ENCODE data around the gene TBCE.

TBCE gene

GRCh38 chr1:235411489-235412486, 44.6 kb downstream of the TBCE start:
- no peak for DNase-seq

DNA sequence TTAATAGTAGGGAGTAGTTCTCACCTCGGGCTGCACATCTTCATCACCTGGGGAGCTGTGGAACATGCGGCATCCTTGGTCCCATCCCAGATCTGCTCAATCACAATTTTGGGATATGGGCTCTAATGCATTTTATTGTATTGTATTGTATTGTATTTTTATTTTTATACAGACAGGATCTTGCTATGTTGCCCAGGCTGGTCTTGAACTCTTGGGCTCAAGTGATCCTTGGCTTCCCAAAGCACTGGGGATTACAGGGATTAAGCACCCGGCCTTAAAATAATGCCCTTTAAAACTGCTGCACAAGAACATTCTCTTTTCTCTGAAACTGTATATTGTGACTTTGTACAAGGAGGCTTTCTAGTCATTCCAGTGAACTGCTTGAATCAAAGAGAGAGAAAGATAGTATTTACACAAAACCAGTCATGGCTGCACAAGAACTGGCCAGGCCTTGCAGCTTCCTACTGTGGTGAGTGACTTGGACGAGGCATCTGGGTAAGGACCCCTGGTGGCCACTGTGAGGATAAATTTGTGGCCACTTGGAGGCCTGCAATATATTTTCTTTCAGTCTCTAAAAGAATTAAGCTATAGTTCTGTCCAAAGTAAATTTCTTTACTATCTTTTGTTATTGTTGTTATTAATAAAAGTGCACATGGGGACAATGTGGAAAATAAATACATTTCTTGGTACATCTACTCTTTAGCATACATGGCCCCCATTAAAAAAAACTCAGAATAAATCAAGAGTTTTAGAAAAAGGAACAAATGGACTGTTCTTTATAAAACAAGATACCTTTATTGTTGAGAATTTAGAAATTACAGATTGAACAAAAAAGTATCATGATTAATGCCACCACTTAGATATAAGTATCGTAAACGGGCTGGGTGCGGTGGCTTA, 48.0 kb downstream of the TBCE start:
- DNase-seq = peak; percentile 39

DNA sequence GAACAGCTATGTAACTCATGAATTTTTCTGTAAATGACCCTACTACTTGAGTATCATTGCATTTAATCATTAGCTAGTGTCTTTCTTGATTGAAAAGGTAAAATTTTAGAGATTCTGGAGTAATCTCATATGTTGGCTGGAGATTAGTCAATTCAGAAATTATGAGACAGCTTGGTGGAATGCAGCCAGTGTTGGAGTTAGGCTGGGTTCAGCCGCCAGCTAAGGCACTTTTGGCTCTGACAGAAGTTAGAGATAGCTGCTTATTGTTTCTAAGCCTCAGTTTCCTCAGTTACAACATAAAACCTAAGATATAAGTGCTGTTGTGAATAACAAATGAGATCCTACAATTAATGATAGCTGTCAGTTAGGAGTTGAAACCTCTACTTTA, 49.4 kb downstream of the TBCE start:
- DNase-seq = no peak

DNA sequence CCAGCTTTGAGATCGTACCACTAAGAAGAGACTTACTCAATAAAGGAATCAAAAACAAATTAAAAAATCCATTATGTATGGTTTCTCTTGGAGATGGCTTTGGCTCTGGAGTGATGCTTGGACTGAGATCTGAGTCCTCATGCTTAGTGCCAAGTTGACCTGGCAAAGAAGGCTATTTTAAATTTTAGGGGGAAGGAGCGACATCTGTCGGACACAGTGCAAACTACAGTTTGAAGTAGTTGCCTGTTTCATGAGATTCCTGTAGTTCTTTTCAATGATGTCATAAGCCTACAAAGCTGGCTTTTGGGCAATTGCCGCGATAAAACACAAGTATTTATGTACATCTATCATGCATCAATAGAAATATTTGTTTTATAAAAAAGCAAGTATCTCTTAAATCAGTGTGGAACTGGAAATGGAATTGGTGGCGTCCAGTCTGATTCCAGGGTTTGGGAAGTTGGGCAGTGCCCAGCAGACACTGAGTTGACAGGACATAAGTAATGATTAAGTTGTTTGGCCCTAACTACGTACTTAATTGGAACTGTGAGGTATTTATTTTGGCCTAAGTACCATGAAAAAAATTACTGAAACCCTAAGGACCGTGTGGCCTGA, 50.0 kb downstream of the TBCE start:
- peak; percentile 56 for DNase-seq

- no peak for DNase-seq
Measured at GRCh38 chr1:235421751-235422150, 54.5 kb downstream of the TBCE start.

- DNase-seq = no peak
Measured at GRCh38 chr1:235423214-235423652, 56.0 kb downstream of the TBCE start.

DNA sequence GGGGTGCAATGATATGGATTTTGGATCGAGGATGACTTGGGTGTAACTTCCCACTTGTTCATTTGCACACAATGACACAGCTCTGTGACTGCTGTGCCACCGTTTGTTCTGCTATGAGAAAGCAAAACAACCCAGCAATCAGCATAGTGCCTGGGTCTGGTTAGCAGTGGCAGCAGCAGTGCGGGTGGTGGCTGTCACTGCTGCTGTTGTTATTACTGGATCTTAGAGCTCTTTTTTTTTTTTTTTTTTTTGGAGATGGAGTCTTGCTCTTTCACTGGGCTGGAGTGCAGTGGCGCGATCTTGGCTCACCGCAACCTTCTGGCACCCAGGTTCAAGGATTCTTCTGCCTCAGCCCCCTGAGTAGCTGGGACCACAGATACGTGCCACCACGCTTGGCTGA, 56.9 kb downstream of the TBCE start:
- DNase-seq = no peak

GRCh38 chr1:235425357-235425756, 58.1 kb downstream of the TBCE start:
- DNase-seq = no peak

DNA sequence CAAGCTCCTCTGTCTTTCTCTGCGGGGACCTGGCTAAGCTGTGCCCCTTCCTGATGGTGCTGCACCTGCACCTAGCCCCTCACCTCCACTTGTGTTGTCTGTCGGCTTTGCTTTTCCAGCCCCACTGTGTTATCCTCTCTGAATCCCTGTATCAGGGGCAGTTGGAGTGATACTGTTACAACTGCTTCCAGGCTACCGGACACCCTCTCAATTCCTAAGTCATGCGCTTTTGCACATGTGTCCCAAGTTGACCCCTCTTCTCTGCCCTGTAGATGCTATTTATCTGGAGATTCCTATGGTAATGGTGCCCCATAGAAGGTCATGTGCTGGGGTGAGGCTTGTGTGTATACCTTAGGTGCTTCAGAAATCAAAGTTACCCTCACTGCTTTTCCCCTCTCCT, 58.9 kb downstream of the TBCE start:
- no peak for DNase-seq

- DNase-seq = no peak
Measured at GRCh38 chr1:235426680-235427079, 59.5 kb downstream of the TBCE start.

- DNase-seq = no peak
Measured at GRCh38 chr1:235427447-235427846, 60.2 kb downstream of the TBCE start.

DNA sequence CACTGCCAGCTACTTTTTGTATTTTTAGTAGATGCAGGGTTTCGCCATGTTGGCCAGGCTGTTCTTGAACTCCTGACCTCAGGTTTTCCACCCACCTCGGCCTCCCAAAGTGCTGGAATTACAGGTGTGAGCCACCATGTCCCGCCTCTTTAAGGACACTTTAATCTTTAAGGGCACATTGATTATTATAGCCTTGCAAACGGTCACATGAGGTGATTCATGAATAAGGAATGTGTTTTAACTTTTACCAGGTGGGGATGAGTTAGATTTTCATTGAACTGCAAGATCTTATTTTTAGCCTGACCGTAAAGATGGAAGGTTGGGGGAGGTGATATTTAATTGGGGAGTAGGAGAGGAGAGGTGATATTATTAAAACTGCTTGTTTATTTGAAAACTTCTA, 61.9 kb downstream of the TBCE start:
- no peak for DNase-seq

GRCh38 chr1:235430991-235431390, 63.8 kb downstream of the TBCE start:
- DNase-seq = no peak

GRCh38 chr1:235434001-235434400, 66.8 kb downstream of the TBCE start:
- DNase-seq = no peak

- no peak for DNase-seq
Measured at GRCh38 chr1:235441159-235441685, 74.0 kb downstream of the TBCE start.

- peak; percentile 36 for DNase-seq
Measured at GRCh38 chr1:235442788-235443429, 75.7 kb downstream of the TBCE start.

GRCh38 chr1:235448616-235449015, 81.4 kb downstream of the TBCE start:
- DNase-seq = no peak

DNA sequence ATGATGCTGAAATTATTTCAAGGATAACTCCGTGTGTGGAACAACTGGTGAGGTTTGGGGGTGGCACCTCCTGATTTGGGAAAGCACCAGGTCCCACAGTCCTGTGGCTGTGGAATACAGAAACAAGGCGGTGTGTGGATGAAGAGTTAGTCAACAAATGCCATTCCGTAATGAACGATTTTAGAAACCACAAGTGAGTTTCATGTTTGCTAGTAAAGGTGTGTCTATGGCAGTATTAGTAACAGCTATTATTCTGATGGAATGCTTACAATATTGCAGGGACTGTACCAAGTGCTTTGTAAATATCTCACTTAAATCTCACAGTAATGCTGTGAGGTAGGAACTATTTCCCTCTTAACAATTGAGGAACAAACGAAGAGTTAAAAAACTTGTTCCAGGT, 83.2 kb downstream of the TBCE start:
- no peak for DNase-seq

DNA sequence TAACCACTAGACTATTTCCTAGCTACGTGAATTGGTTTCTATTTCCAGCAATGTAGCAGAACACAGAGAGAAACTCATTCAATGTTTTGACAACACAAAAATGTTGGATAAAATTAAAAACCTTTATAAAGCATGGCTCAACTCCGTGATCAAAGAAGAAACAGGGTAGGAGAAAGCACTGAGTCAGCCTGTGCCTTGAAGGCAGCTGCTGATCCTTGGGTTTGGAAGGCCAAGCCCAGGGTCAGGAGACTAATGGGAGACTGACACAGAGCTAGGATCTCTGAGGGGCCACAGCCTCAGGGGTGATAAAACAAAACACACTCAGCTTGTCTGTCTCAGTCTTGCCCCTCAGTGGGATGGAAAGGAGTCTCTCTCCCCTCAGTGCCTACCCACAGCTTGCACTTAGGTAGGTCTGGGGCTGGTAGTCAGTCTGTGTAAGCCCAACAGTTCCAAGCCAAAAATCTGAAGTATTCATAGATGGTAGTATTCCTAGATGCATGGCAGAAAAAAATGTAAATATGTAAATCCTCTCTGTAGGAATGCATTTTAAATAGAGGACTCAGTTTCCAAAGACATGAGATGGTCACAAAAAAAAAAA, 83.8 kb downstream of the TBCE start:
- DNase-seq = no peak

DNA sequence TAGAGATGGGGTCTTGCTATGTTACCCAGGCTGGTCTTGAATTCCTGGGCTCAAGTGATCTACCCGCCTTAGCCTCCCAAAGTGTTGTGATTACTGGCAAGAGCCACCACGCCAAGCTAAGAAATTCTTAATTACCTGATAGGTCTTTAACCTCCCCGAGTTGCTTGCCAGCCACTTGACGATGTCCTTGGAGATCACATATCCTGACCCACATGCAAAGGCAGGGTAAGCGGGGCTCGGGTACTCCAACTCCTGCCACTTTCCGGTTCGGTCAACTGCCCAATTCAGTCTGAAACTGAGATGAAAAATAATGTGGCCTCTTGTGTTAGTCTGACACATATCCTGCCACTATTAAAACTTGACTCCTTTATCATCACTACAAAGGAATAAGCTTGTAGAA, 86.8 kb downstream of the TBCE start:
- DNase-seq = no peak

GRCh38 chr1:235455097-235455496, 87.9 kb downstream of the TBCE start:
- DNase-seq = no peak

DNA sequence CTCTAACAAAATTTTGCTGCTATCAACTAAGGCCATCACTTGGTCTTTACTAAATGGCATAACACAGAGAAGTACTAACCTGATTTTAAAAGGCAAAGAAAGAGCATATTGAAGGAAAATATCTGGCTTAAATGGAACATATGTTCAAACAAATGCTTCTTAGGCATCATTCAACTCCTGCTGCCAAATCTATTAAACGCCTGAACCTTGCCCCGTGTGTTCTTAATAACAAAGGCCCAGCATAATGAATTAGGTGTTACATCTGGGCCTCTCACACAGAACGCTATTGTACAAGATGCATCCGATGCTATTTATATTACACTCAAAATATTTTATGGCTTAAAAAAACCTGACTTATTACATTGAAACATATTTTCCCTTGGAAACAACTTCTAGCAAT, 88.6 kb downstream of the TBCE start:
- no peak for DNase-seq

Measured in amniotic stem cell (primary cell).